H1 (cell line): ENCODE measurements around the gene TSG101. TPM values are rescaled to one million over a fixed set of nuclear protein-coding genes. Genes with fewer than 3 reads are reported as not detected.

Source experiments
- CTCF ChIA-PET: fragments of 300-600 bp; sonication (Branson Sonifier 250); formaldehyde crosslinking; loops from one replicate; lab custom pipeline; 2021; ENCODE audit not compliant: partially characterized antibody; lab: Charles Lee
- POLR2A ChIA-PET: fragments of 300-600 bp; sonication (Branson Sonifier 250); formaldehyde crosslinking; loops from one replicate; lab custom pipeline; 2021; ENCODE audit warnings: inconsistent platforms; ENCODE audit not compliant: partially characterized antibody; lab: Charles Lee
- DNase-seq, 2 experiments: peaks; one replicate each; pipeline versions ENCODE4 v3.0.0 to v3.0.0-alpha.2; 2010 to 2022; ENCODE audit warnings: low spot score in 2 of 2, low read depth in 1 of 2, mixed read lengths in 1 of 2
- FAIRE-seq: peaks from 2 replicates; lab custom pipeline; 2011; peaks lifted over from hg19 to GRCh38; lab: Jason Lieb, UNC
- H2AFZ ChIP-seq: 2 replicates; pipeline ENCODE4 v1.8.1; 2012; ENCODE audit warnings: low read length, inconsistent platforms
- H2AK5ac ChIP-seq: 2 replicates; pipeline ENCODE4 v1.6.1; 2013; ENCODE audit warnings: low read depth, low read length
- H2BK120ac ChIP-seq: replicated peaks from 2 replicates; pipeline ENCODE3; 2013; ENCODE audit warnings: low read depth, low read length, inconsistent platforms
- H2BK12ac ChIP-seq: 2 replicates; pipeline ENCODE4 v1.6.1; 2013; ENCODE audit warnings: low read depth, low read length
- H2BK15ac ChIP-seq: 2 replicates; pipeline ENCODE4 v1.6.1; 2013; ENCODE audit warnings: low read length
- H2BK20ac ChIP-seq: 2 replicates; pipeline ENCODE4 v1.6.1; 2013; ENCODE audit warnings: low read length
- H2BK5ac ChIP-seq: 2 replicates; pipeline ENCODE4 v1.6.1; 2013; ENCODE audit warnings: low read depth, low read length
- H3K14ac ChIP-seq: 2 replicates; pipeline ENCODE4 v1.6.1; 2013; ENCODE audit warnings: inconsistent platforms; ENCODE audit not compliant: insufficient read length
- H3K18ac ChIP-seq: 2 replicates; pipeline ENCODE4 v1.6.1; 2013; ENCODE audit warnings: low read length; ENCODE audit errors: extremely low read depth
- H3K23ac ChIP-seq: 2 replicates; pipeline ENCODE4 v1.6.1; 2013; ENCODE audit warnings: inconsistent platforms; ENCODE audit not compliant: insufficient read length
- H3K23me2 ChIP-seq: 2 replicates; pipeline ENCODE4 v1.6.1; 2013; ENCODE audit warnings: low read depth, low read length
- H3K27ac ChIP-seq: 2 replicates; pipeline ENCODE4 v1.6.1; 2011; ENCODE audit warnings: low read depth, low read length, inconsistent platforms
- H3K27me3 ChIP-seq, 4 experiments: replicated peaks in 1 of 4; 1 replicate in 1 of 4; 2 replicates in 3 of 4; pipeline versions ENCODE4 v1.6.1 to v1.8.1; 2011 to 2013; ENCODE audit warnings: low read length in 3 of 4, mild to moderate bottlenecking in 3 of 4, inconsistent platforms in 2 of 4, mixed read lengths in 2 of 4, moderate library complexity in 1 of 4; ENCODE audit not compliant: control insufficient read depth in 3 of 4, insufficient read depth in 3 of 4; ENCODE audit errors: extremely low read depth in 1 of 4
- H3K36me3 ChIP-seq, 4 experiments: 2 replicates each; pipeline versions ENCODE4 v1.6.1 to v1.8.1; 2011 to 2013; ENCODE audit warnings: mild to moderate bottlenecking in 4 of 4, low read length in 3 of 4, moderate library complexity in 2 of 4, control low read depth in 1 of 4, inconsistent platforms in 1 of 4; ENCODE audit not compliant: insufficient read depth in 4 of 4, control insufficient read depth in 2 of 4
- H3K4ac ChIP-seq: replicated peaks from 2 replicates; pipeline ENCODE3; 2013; ENCODE audit warnings: low read length, low read depth, mixed read lengths, inconsistent platforms; ENCODE audit not compliant: insufficient read length
- H3K4me1 ChIP-seq, 4 experiments: replicated peaks in 1 of 4; 1 replicate in 1 of 4; 2 replicates in 3 of 4; pipeline versions ENCODE4 v1.6.1 to v1.8.1; 2011 to 2013; ENCODE audit warnings: low read length in 3 of 4, inconsistent platforms in 2 of 4, mixed read lengths in 1 of 4; ENCODE audit not compliant: insufficient read depth in 4 of 4, control insufficient read depth in 3 of 4
- H3K4me2 ChIP-seq, 2 experiments: 2 replicates each; pipeline versions ENCODE4 v1.6.1 to v1.8.1; 2011 to 2013; ENCODE audit warnings: low read depth in 2 of 2, low read length in 2 of 2, control low read depth in 1 of 2, inconsistent platforms in 1 of 2, mild to moderate bottlenecking in 1 of 2; ENCODE audit not compliant: insufficient read depth in 1 of 2
- H3K4me3 ChIP-seq, 4 experiments: fragments of 200-600, 300-600 bp in 1 of 4; sonication (generic), shearing (Covaris generic), sonication (Bioruptor Twin) in 1 of 4; 2 replicates each; pipeline versions ENCODE4 v1.5.1 to v1.8.1; 2011 to 2016; ENCODE audit warnings: low read length in 4 of 4, low read depth in 3 of 4, control low read depth in 2 of 4, inconsistent platforms in 2 of 4, mild to moderate bottlenecking in 2 of 4, mixed read lengths in 1 of 4, moderate library complexity in 1 of 4; ENCODE audit not compliant: insufficient read depth in 2 of 4; ENCODE audit errors: extremely low read depth in 1 of 4
- H3K56ac ChIP-seq: replicated peaks from 2 replicates; pipeline ENCODE3; 2013; ENCODE audit warnings: low read depth, mild to moderate bottlenecking, mixed read lengths, low read length, inconsistent platforms; ENCODE audit not compliant: insufficient read length
- H3K79me1 ChIP-seq: 2 replicates; pipeline ENCODE4 v1.6.1; 2013; ENCODE audit warnings: low read depth, low read length, control low read depth
- H3K79me2 ChIP-seq, 2 experiments: 2 replicates each; pipeline versions ENCODE4 v1.6.1 to v1.8.1; 2012 to 2013; ENCODE audit warnings: low read length in 2 of 2, mild to moderate bottlenecking in 2 of 2, inconsistent platforms in 1 of 2; ENCODE audit not compliant: insufficient read depth in 2 of 2, control insufficient read depth in 1 of 2
- H3K9ac ChIP-seq, 4 experiments: replicated peaks in 1 of 4; 1 replicate in 1 of 4; 2 replicates in 3 of 4; pipeline versions ENCODE4 v1.6.1 to v1.8.1; 2011 to 2013; ENCODE audit warnings: low read depth in 3 of 4, low read length in 3 of 4, control low read depth in 2 of 4, mild to moderate bottlenecking in 2 of 4, moderate library complexity in 2 of 4, inconsistent platforms in 1 of 4; ENCODE audit errors: extremely low read depth in 1 of 4
- H3K9me3 ChIP-seq, 2 experiments: 2 replicates each; pipeline versions ENCODE4 v1.6.1 to v1.8.1; 2012 to 2013; ENCODE audit warnings: mild to moderate bottlenecking in 2 of 2, moderate library complexity in 2 of 2, control low read depth in 1 of 2, inconsistent platforms in 1 of 2, low read depth in 1 of 2, low read length in 1 of 2, mixed read lengths in 1 of 2; ENCODE audit not compliant: insufficient read depth in 2 of 2
- H4K20me1 ChIP-seq, 2 experiments: replicated peaks in 1 of 2; 2 replicates each; pipeline versions ENCODE3 to v1.8.1; 2011 to 2013; ENCODE audit warnings: inconsistent platforms in 2 of 2, low read length in 2 of 2, mild to moderate bottlenecking in 1 of 2; ENCODE audit not compliant: insufficient read depth in 2 of 2, control insufficient read depth in 1 of 2
- H4K5ac ChIP-seq: 2 replicates; pipeline ENCODE4 v1.6.1; 2013; ENCODE audit warnings: low read length, low read depth, mixed read lengths, inconsistent platforms; ENCODE audit not compliant: insufficient read length
- H4K8ac ChIP-seq: 2 replicates; pipeline ENCODE4 v1.8.0; 2013; ENCODE audit warnings: mild to moderate bottlenecking, moderate library complexity, low read length, inconsistent platforms; ENCODE audit not compliant: insufficient read depth; ENCODE audit errors: extremely low read depth
- H4K91ac ChIP-seq: replicated peaks from 2 replicates; pipeline ENCODE3; 2013; ENCODE audit warnings: low read length, mixed read lengths, inconsistent platforms; ENCODE audit not compliant: insufficient read length
- BRCA1 ChIP-seq: IDR thresholded peaks from 2 replicates; pipeline ENCODE4 v1.6.1; 2012; ENCODE audit warnings: low read depth, low read length, improper control_type of control experiment
- CBX8 ChIP-seq: fragments of 300-800, 300-1000 bp; sonication (generic); IDR thresholded peaks from 2 replicates; pipeline ENCODE4 v1.7.1; 2016; ENCODE audit warnings: low read depth, low read length, borderline replicate concordance
- KDM4A ChIP-seq: IDR thresholded peaks from one replicate; pipeline ENCODE4 v1.7.1; 2012; ENCODE audit warnings: low read depth, mild to moderate bottlenecking, moderate library complexity, low read length, inconsistent platforms; ENCODE audit not compliant: severe bottlenecking
- SIX5 ChIP-seq: IDR thresholded peaks from 2 replicates; pipeline ENCODE4 v1.6.1; 2011; ENCODE audit warnings: mild to moderate bottlenecking, low read depth, low read length
- SP1 ChIP-seq: IDR thresholded peaks from 2 replicates; pipeline ENCODE4 v1.6.1; 2011; ENCODE audit warnings: low read depth, low read length
- SP2 ChIP-seq: IDR thresholded peaks from 2 replicates; pipeline ENCODE4 v1.6.1; 2012; ENCODE audit warnings: mild to moderate bottlenecking, low read length, inconsistent platforms
- SUZ12 ChIP-seq: fragments of 200-600 bp; sonication (generic); IDR thresholded peaks from 2 replicates; pipeline ENCODE4 v1.6.1; 2012; ENCODE audit warnings: mild to moderate bottlenecking, inconsistent platforms, low read length, moderate library complexity, mixed read lengths
- TCF12 ChIP-seq: IDR thresholded peaks from 2 replicates; pipeline ENCODE4 v1.6.1; 2011; ENCODE audit warnings: low read depth, mild to moderate bottlenecking, low read length
- TEAD4 ChIP-seq: IDR thresholded peaks from 2 replicates; pipeline ENCODE4 v1.6.1; 2012; ENCODE audit warnings: low read depth, low read length, inconsistent platforms, mixed read lengths
- WGBS, 2 experiments: shearing (Covaris generic) in 1 of 2; methylation state at CpG; one replicate each; pipeline versions ENCODE4 v1.1.6 to v1.1.7; 2013 to 2015; ENCODE audit warnings: low lambda C conversion rate in 2 of 2, mixed read lengths in 2 of 2, inconsistent platforms in 1 of 2, low coverage in 1 of 2, missing lambda C conversion rate in 1 of 2; ENCODE audit not compliant: insufficient replicate concordance in 2 of 2, insufficient coverage in 1 of 2, insufficient read length in 1 of 2; ENCODE audit errors: extremely low coverage in 1 of 2, missing lambda C conversion rate in 1 of 2; 5-methylcytosine and 5-hydroxymethylcytosine counted together
- polyA plus RNA-seq, 7 experiments: library from polyadenylated mRNA; depleted of rRNA in 3 of 7; stranded (reverse) in 5 of 7; unstranded in 2 of 7; fragments of >200 nt in 5 of 7; fragments of 200-250 nt in 2 of 7; gene quantifications; 1 replicate in 5 of 7; 2 replicates in 1 of 7; 4 replicates in 1 of 7; pipeline versions ENCODE4 v1.2.1 to v1.2.3, GENCODE V29; 2011 to 2013; ENCODE audit warnings: missing spikeins in 2 of 7, mixed read lengths in 2 of 7
- total RNA-seq: library from RNA; stranded (reverse); fragmentation: NEBNext Ultra II Directional; extraction: Animal tissue kit (Norgen Biotek cat#: 25700); gene quantifications from 2 replicates; pipeline ENCODE4 v1.2.1, GENCODE V29; 2021

The TSG101 gene
- total and polyA plus RNA-seq, 2 of the 8 experiments (the other 6 are each of a cell fraction or from before 2014, with no cell fraction given), result 50.8 to 151 TPM

DNA sequence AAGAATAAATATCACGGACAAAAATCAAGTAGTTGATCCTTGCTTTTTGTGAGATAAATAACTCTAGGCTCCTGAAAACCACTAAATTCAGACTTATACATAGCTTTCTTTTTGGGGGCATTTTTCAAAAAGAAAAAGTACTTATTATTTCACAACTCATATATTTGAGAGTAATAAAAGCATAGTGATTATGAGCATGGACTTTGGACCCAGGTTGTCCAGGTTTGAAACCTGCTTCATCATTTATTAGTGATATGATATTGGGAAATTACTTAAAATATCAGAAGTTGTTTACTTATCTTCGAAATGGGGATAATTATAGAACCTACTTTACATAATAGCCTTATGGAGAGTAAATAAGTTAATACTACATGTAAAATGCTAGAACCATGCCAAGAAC lies 88.1 kb downstream of the TSG101 start:
- no peaks in the 10 kb centered on the region for H4K20me1 ChIP-seq
- no peak for TF ChIP-seq CBX8
- no peak for TF ChIP-seq TCF12
- no peak for TF ChIP-seq SIX5
- TF ChIP-seq SUZ12, result no peak
- TF ChIP-seq TEAD4, result no peak
- no peak for TF ChIP-seq SP1
- no peak for TF ChIP-seq SP2
- TF ChIP-seq KDM4A, result no peak
- TF ChIP-seq BRCA1, result no peak
- no peaks in the 10 kb centered on the region for H3K27me3 ChIP-seq
- H4K91ac ChIP-seq, result no peak overlapping the region
- H3K4ac ChIP-seq, result no peak overlapping the region
- H3K79me1 ChIP-seq, result no peaks in the 10 kb centered on the region
- H3K14ac ChIP-seq, result no peak overlapping the region
- H2BK5ac ChIP-seq, result no peak overlapping the region
- H3K56ac ChIP-seq, result no peak overlapping the region
- H3K23me2 ChIP-seq, result no peaks in the 10 kb centered on the region
- no peak overlapping the region for H2BK15ac ChIP-seq
- no peak overlapping the region for H3K27ac ChIP-seq
- no peaks in the 10 kb centered on the region for H3K4me1 ChIP-seq
- H2BK120ac ChIP-seq, result no peak overlapping the region
- no peak overlapping the region for H4K8ac ChIP-seq
- ChIA-PET POLR2A (no interaction called here), CTCF (interaction anchor here (1.0 to 1.2 kb wide), 2 partner anchors 28 to 283 kb away, joined by 3 to 7 read pairs; no protein-coding TSS in a partner anchor)
- no peak overlapping the region for H3K9ac ChIP-seq
- H4K5ac ChIP-seq, result no peak overlapping the region
- no peak overlapping the region for H3K4me2 ChIP-seq
- no peaks in the 10 kb centered on the region; a peak in 1 of 8 replicates for H3K36me3 ChIP-seq
- H3K18ac ChIP-seq, result no peak overlapping the region
- H3K23ac ChIP-seq, result no peak overlapping the region
- DNase-seq (no peak), FAIRE-seq (no peak)
- no peak overlapping the region for H2AK5ac ChIP-seq
- H2AFZ ChIP-seq, result no peak overlapping the region
- no peak overlapping the region for H3K4me3 ChIP-seq
- 95% methylated on average over 2 of the region's 2 CpGs; no CpG with 5 or more reads in 1 of the 2 experiments for WGBS, 2 experiments
- no peaks in the 10 kb centered on the region for H3K9me3 ChIP-seq
- H2BK12ac ChIP-seq, result no peak overlapping the region
- H3K79me2 ChIP-seq, result no peaks in the 10 kb centered on the region
- H2BK20ac ChIP-seq, result no peak overlapping the region
